HFF-Myc (cell line): Measurements from ENCODE around the gene PSMA1.

ENCODE experiments used
- DNase-seq: peaks from one replicate; pipeline ENCODE4 v3.0.0-alpha.2; 2011; ENCODE audit warnings: low read depth; ENCODE audit errors: extremely low read depth
- H3K4me3 ChIP-seq: replicated peaks from 2 replicates; pipeline ENCODE4 v1.5.1; 2011; ENCODE audit warnings: low read depth, mild to moderate bottlenecking, control low read depth, low read length
- TF ChIP-seq, protein P1 (sequence below): IDR thresholded peaks from 2 replicates; pipeline ENCODE4 v1.5.1; 2012; ENCODE audit warnings: mild to moderate bottlenecking, low read depth, low read length, control low read depth; ENCODE audit errors: missing control alignments

The PSMA1 gene

DNA sequence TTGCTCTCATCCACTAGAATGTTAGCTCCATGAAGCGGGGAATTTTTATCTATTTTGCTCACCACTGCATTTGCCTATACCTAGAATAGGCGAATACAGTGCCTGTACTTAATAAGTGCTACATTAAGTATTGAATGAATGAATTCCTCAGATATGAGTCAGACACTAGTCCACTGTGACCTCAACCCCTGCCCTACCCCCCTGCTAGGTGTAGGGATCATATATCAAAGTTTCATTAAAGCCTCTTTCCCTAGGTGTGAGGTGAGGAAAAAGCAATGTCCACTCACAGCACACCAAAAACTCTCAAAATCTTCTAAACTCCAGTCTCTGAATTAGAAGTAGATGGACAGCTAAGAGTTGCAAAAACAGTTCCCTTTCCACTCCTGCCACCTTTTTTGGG lies 9.8 kb upstream of the PSMA1 start:
- no peak overlapping the region for H3K4me3 ChIP-seq
- no peak for DNase-seq
- TF ChIP-seq, protein P1, sequence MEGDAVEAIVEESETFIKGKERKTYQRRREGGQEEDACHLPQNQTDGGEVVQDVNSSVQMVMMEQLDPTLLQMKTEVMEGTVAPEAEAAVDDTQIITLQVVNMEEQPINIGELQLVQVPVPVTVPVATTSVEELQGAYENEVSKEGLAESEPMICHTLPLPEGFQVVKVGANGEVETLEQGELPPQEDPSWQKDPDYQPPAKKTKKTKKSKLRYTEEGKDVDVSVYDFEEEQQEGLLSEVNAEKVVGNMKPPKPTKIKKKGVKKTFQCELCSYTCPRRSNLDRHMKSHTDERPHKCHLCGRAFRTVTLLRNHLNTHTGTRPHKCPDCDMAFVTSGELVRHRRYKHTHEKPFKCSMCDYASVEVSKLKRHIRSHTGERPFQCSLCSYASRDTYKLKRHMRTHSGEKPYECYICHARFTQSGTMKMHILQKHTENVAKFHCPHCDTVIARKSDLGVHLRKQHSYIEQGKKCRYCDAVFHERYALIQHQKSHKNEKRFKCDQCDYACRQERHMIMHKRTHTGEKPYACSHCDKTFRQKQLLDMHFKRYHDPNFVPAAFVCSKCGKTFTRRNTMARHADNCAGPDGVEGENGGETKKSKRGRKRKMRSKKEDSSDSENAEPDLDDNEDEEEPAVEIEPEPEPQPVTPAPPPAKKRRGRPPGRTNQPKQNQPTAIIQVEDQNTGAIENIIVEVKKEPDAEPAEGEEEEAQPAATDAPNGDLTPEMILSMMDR = no peak

- no peak overlapping the region for H3K4me3 ChIP-seq
- TF ChIP-seq, protein P1 = no peak
- DNase-seq = no peak
These were observed 9.1 kb upstream of the PSMA1 start for GRCh38 chr11:14529321-14529720.

GRCh38 chr11:14522801-14523200 lies 2.6 kb upstream of the PSMA1 start:
- TF ChIP-seq, protein P1 = no peak
- H3K4me3 ChIP-seq = no peak overlapping the region
- DNase-seq = no peak

DNA sequence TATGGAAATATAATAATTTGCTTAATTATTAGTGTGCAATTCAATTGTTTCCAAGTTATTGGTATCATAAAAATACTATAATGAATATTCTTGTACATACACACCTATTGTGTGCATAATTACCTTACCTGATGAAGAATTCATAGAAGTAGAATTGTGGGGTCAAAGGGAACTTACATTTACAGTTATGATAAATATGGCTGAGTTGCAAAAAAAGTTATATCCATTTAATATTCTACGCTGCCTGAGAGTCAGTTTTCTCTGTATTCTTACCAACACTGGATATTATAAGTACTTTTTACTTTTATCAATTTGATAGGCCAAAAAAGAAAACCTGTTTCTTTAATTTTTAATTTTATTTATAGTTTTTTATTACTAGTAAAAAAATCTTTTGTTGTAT lies 2.1 kb upstream of the PSMA1 start:
- TF ChIP-seq, protein P1 = no peak
- DNase-seq = no peak
- no peak overlapping the region for H3K4me3 ChIP-seq

DNA sequence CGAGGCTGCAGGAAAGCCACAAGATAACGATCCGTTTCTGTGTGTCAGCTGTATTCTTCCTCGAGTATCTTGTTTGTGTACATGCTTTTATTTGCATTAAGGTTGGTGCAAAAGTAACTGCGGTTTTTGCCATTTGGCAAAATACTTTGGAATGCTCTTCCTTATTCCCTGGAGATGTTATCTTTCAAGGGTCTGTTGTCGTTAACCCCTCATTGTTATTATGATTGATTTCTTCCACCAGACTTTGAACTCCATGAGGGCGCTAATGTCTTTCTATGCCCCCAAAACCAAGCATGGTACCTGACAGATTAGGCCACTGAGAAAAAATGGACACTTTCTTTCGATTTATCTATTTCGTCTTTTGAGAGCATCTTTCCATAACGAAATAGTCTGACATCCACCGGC lies 563 bp upstream of the PSMA1 start:
- TF ChIP-seq, protein P1 = no peak
- peak overlapping the region; percentile 87 for H3K4me3 ChIP-seq
- DNase-seq = no peak

DNA sequence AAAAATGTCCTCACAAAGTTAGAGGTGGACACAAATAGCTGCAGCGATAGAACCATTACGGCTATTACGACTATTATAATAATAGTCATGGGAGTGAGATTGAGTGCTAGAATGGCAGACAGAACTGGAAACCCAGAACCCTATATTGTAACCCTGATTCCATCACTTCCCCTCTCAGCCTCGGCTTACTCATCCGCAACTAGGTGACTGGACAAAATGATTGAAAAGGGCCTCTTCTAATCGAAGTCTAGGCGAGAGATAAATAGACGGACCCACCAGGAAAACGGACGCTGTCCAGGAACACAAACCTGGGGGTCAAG lies 629 bp downstream of the PSMA1 start:
- no peak for DNase-seq
- TF ChIP-seq, protein P1 = no peak
- H3K4me3 ChIP-seq = peak overlapping the region; percentile 87

DNA sequence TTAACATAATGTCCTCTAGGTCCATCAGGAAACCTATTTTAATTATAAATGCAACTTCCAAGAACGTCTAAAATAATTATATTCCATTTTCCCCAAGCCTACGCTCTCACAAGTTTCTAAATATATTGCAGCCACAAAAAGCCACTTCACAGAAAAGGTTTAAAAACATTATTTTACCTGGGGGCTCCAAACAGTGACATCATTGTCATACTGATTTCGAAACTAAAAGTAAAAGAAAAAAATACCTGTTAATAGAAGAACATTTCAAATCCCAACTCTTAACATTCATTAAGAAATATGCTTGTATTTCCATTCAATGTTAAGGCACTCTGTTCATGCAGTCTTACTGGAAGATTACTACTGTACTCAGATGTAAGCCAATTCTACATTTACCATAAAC lies 1.4 kb downstream of the PSMA1 start:
- DNase-seq = no peak
- peak overlapping the region; percentile 87 for H3K4me3 ChIP-seq
- TF ChIP-seq, protein P1 = no peak
